SH-SY5Y (cell line): ENCODE data around the gene MBD4.

Experiments used
- GATA2 ChIP-seq: IDR thresholded peaks from 2 replicates; pipeline ENCODE4 v1.6.1; 2011; ENCODE audit warnings: mild to moderate bottlenecking, low read depth, low read length
- GATA3 ChIP-seq: IDR thresholded peaks from 2 replicates; pipeline ENCODE4 v1.6.1; 2011; ENCODE audit warnings: low read depth, mild to moderate bottlenecking, low read length, moderate library complexity

DNA sequence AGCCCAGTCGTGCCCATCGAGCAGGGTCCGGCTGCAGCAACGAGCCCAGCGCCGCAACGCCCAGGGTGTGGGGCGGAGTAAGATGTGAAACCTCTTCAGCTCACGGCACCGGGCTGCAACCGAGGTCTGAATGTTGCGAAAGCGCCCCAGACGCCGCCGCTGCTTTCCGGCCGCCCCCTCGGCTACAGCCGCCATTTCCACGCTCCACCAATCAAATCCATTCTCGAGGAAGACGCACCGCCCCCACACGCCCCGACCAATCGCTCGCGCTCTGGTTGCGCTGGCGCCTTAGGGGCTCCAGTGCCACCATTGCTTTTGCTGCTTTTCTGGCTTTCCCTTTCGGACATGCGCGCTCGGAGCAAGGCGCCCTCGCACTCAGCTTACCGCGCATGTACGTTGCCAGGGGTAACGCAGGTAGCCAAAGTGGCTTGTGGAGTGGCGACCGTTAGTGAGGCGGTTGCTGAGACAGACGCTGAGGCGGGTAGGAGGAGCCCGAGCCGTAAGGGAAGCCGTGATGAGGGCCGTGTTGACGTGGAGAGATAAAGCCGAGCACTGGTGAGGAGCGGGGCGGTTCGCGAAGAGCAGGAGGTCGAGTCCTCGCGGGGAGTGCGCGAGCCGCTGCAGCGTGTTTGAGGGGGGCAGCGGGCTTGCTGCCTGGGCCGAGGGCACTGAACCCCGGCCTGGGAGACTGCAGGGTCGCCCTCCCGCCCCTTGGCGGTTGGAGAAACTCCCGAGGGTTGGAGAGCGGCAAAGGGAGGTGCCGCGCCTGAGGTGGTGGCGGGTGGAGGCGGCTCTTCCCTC lies at the start of gene MBD4, which contains the start of gene IFT122:
- TF ChIP-seq GATA2 (no peak), GATA3 (no peak)
